HFF-Myc (cell line): ENCODE results near the gene MRPL24.

Experiments
- DNase-seq: peaks from one replicate; pipeline ENCODE4 v3.0.0-alpha.2; 2011; ENCODE audit warnings: low read depth; ENCODE audit errors: extremely low read depth
- H3K4me3 ChIP-seq: replicated peaks from 2 replicates; pipeline ENCODE4 v1.5.1; 2011; ENCODE audit warnings: low read depth, mild to moderate bottlenecking, control low read depth, low read length
- CTCF ChIP-seq: IDR thresholded peaks from 2 replicates; pipeline ENCODE4 v1.5.1; 2012; ENCODE audit warnings: mild to moderate bottlenecking, low read depth, low read length, control low read depth; ENCODE audit errors: missing control alignments

MRPL24 gene

DNA sequence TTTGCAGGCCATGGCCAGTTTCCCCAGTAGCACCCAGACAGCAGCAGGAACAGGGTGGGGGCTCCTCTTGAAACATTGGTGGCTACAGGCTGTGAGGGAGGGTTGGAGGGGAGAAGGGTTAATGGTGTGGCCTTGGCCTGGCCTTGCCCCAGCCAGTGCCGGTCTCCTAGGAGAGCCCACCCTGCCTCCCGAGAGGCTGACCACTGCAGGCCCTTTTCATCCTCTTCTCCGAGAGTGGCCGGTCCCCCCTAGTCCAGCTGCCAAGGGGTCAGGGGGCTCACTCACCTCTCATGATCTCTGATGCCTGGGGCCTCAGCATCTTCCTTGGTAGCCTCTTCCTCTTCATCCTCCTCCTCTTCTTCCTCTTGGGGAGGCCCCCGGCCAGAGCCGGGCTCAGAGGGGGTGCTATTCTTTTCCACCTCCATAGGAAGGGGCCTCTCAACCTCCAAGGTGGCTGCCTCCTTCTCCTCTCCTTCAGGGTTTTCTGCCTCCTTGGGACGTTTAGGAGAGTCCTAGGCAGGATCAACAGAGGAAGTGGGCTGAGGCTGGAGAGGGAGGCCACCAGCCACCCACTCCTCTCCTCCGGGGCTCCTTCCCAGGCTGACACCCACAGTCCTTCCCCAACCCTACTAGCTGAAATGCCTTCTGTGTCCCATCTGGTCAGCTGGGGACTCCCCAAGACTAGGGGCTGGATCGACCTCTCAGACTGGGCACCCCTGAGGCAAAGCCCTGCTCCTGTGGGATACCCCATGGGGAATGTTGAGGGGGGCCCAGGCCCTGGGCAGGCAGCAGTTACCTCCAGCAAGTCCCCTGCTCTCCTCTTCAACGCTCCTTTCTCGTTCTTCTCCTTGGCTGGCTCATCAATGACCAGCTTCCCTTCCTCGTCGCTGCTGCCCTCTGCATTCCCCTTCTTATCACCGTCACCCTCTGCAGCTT is 2.7 kb upstream of the MRPL24 start:
- no peak for DNase-seq
- no peak for TF ChIP-seq CTCF
- no peak overlapping the region for H3K4me3 ChIP-seq

GRCh38 chr1:156742801-156743200 is 1.9 kb upstream of the MRPL24 start:
- no peak overlapping the region for H3K4me3 ChIP-seq

GRCh38 chr1:156742017-156742416 is 1.1 kb upstream of the MRPL24 start:
- H3K4me3 ChIP-seq: no peak overlapping the region
- TF ChIP-seq CTCF: no peak
- DNase-seq: no peak

More at GRCh38 chr1:156742801-156743200, 1.9 kb upstream of the MRPL24 start:
- no peak for DNase-seq
- no peak for TF ChIP-seq CTCF

- H3K4me3 ChIP-seq: 0 out of 2 replicates have a peak overlapping the region, but pooled peaks have one; percentile 6
- no peak for TF ChIP-seq CTCF
- DNase-seq: no peak
These were observed 644 bp upstream of the MRPL24 start for GRCh38 chr1:156741481-156741983.

DNA sequence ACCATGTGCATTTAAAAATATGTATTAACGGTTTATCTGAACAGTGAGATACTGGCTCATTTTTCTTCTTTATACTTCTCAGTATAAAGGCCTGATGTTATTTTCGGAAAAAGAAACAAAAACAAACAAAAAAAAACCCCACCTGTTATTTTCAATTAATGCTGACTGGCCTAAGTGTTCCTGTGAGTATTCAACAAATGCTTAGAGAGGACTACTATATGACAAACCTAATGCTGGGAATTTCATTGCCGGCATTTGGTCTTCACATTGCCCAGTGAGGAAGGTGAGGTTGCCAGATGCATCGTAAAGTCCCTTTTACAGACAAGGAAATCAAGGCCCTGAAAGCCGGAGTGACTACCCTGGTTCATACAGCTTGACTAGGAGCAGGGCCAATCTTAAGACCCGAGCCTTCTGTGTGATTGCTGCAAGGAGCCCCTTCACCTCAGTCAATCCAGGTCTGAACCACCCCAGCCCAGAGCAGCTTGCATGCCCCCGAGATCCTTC is 599 bp downstream of the MRPL24 start:
- TF ChIP-seq CTCF: no peak
- no peak for DNase-seq

GRCh38 chr1:156738916-156739315 is 2.0 kb downstream of the MRPL24 start:
- no peak overlapping the region for H3K4me3 ChIP-seq
- no peak for TF ChIP-seq CTCF
- DNase-seq: no peak

More for the DNA sequence above, 599 bp downstream of the MRPL24 start:
- H3K4me3 ChIP-seq: peak overlapping the region; percentile 58
